Right lobe of liver (tissue), 4 donors: ENCODE results near the gene KIRREL3.

ENCODE experiments used
- POLR2A ChIP-seq: fragments of 450-650 bp; IDR thresholded peaks from one replicate; pipeline ENCODE4 v1.6.1; 2017; ENCODE audit warnings: antibody characterized with exemption, mild to moderate bottlenecking
- TF ChIP-seq, protein P1 (sequence below), 4 donors: fragments of 200-600 bp in 3 of 4; fragments of 450-650 bp in 1 of 4; IDR thresholded peaks; one replicate each; pipeline versions ENCODE4 v1.5.1 to v1.8.0; 2016 to 2022; ENCODE audit warnings: antibody characterized with exemption in 4 of 4, mild to moderate bottlenecking in 2 of 4
- donor health status: DM: no; HTN: no; CAD: no.
- donor health status: DM: no; HTN: no; CAD: no.
- donor health status: DM: no; HTN: yes; CAD: no.

DNA sequence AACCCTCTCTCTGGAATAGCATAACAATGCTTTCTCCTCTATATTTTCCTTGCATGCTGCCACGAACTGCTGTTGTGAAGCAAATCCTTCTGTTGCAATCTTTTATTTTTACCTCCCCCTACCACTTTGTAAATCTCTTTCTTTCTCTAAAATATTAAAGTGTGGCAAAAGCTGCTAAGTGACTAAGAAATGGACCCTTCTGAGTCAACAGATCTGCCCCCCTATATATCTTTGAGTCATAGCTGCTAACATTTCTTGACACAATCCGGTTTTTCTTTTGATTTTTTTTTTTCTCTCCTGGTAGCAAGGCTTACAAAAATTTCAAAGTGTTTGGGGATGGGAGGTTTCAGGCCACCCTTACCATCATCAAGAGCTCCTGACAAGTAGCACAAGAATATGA is 39.0 kb upstream of the KIRREL3 start:
- TF ChIP-seq, protein P1, sequence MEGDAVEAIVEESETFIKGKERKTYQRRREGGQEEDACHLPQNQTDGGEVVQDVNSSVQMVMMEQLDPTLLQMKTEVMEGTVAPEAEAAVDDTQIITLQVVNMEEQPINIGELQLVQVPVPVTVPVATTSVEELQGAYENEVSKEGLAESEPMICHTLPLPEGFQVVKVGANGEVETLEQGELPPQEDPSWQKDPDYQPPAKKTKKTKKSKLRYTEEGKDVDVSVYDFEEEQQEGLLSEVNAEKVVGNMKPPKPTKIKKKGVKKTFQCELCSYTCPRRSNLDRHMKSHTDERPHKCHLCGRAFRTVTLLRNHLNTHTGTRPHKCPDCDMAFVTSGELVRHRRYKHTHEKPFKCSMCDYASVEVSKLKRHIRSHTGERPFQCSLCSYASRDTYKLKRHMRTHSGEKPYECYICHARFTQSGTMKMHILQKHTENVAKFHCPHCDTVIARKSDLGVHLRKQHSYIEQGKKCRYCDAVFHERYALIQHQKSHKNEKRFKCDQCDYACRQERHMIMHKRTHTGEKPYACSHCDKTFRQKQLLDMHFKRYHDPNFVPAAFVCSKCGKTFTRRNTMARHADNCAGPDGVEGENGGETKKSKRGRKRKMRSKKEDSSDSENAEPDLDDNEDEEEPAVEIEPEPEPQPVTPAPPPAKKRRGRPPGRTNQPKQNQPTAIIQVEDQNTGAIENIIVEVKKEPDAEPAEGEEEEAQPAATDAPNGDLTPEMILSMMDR (IDR thresholded peaks at IDR 0.05) = no peak
- no peak for TF ChIP-seq POLR2A
